GM12878 (cell line): ENCODE measurements around the gene DNASE2B. TPM values are rescaled to one million over a fixed set of nuclear protein-coding genes. Genes with fewer than 3 reads are reported as not detected.

Experiments
- ATAC-seq: fragments of 200-7000 bp; cut with Tn5 transposase; 3 replicates; pipeline ENCODE4 v1.9.1; 2020; ENCODE audit warnings: mild to moderate bottlenecking, moderate library complexity
- BruUV-seq: library from RNA; stranded (reverse); fragments of 400-500 nt; replicated peaks from 2 replicates; lab custom pipeline; 2021; lab: Mats Ljungman, UMichigan
- CTCF ChIA-PET: fragments of 300-600 bp; sonication (Branson Sonifier 250); formaldehyde crosslinking; extraction: SDS; loops from one replicate; lab custom pipeline; 2021; ENCODE audit warnings: inconsistent platforms; lab: Yijun Ruan, JAX
- POLR2A ChIA-PET: fragments of 350-600 bp; formaldehyde crosslinking; extraction: SDS; loops from one replicate; lab custom pipeline; 2021; ENCODE audit warnings: inconsistent platforms; lab: Charles Lee
- RAD21 ChIA-PET: fragments of 300-600 bp; sonication (Branson Sonifier 250); formaldehyde crosslinking; loops from one replicate; lab custom pipeline; 2023; ENCODE audit warnings: antibody characterized with exemption; ENCODE audit not compliant: unreplicated experiment; lab: Charles Lee
- SMC1A ChIA-PET: fragments of 300-600 bp; sonication (Branson Sonifier 250); formaldehyde crosslinking; loops from one replicate; lab custom pipeline; 2023; ENCODE audit not compliant: unreplicated experiment, uncharacterized antibody; lab: Charles Lee
- DNase-seq: peaks from one replicate; pipeline ENCODE4 v3.0.0-alpha.2; 2011; ENCODE audit warnings: low read depth, low spot score
- FAIRE-seq: peaks from 3 replicates; lab custom pipeline; 2011; peaks lifted over from hg19 to GRCh38; lab: Jason Lieb, UNC
- H2AFZ ChIP-seq: 2 replicates; pipeline ENCODE4 v1.6.0; 2011; ENCODE audit warnings: low read depth, low read length, control low read depth; ENCODE audit not compliant: control insufficient read depth
- H3K27ac ChIP-seq: 2 replicates; pipeline ENCODE4 v1.5.1; 2011; ENCODE audit warnings: control low read depth; ENCODE audit not compliant: control insufficient read depth, insufficient read depth
- H3K27me3 ChIP-seq, 2 experiments: replicated peaks in 1 of 2; 2 replicates each; pipeline versions ENCODE4 v1.6.0 to v1.6.1; 2011; ENCODE audit warnings: low read length in 1 of 2; ENCODE audit not compliant: control insufficient read depth in 2 of 2, insufficient read depth in 2 of 2
- H3K36me3 ChIP-seq, 2 experiments: 2 replicates each; pipeline ENCODE4 v1.5.1; 2011; ENCODE audit warnings: low read length in 1 of 2; ENCODE audit not compliant: control insufficient read depth in 2 of 2, insufficient read depth in 2 of 2
- H3K4me1 ChIP-seq: 2 replicates; pipeline ENCODE4 v1.6.1; 2011; ENCODE audit warnings: mild to moderate bottlenecking, low read length, moderate library complexity, mixed read lengths; ENCODE audit not compliant: control insufficient read depth, insufficient read depth
- H3K4me2 ChIP-seq: 2 replicates; pipeline ENCODE4 v1.6.0; 2011; ENCODE audit warnings: control low read depth; ENCODE audit not compliant: control insufficient read depth, insufficient read depth
- H3K4me3 ChIP-seq: fragments of 200-600 bp; sonication (generic); 2 replicates; pipeline ENCODE4 v1.5.1; 2016
- H3K79me2 ChIP-seq: 2 replicates; pipeline ENCODE4 v1.6.0; 2011; ENCODE audit warnings: low read length; ENCODE audit not compliant: control insufficient read depth, insufficient read depth
- H3K9ac ChIP-seq: 2 replicates; pipeline ENCODE4 v1.8.0; 2011; ENCODE audit warnings: low read length, control low read depth, mixed read lengths; ENCODE audit not compliant: control insufficient read depth, insufficient read depth
- H3K9me3 ChIP-seq: replicated peaks from 3 replicates; pipeline ENCODE4 v1.5.1; 2011; ENCODE audit warnings: mild to moderate bottlenecking, low read length; ENCODE audit not compliant: control insufficient read depth, insufficient read depth
- H4K20me1 ChIP-seq: 2 replicates; pipeline ENCODE4 v1.6.0; 2011; ENCODE audit not compliant: control insufficient read depth, insufficient read depth
- DPF2 ChIP-seq: fragments of 450-650 bp; IDR thresholded peaks from 2 replicates; pipeline ENCODE4 v1.6.1; 2017; ENCODE audit warnings: mild to moderate bottlenecking
- EED ChIP-seq: sonication (generic); IDR thresholded peaks from 2 replicates; pipeline ENCODE4 v1.6.1; 2016; ENCODE audit warnings: antibody characterized with exemption, low read depth
- HCFC1 ChIP-seq: fragments of 150-350 bp; IDR thresholded peaks from 2 replicates; pipeline ENCODE4 v1.6.1; 2014; ENCODE audit warnings: low read length
- MAX ChIP-seq: IDR thresholded peaks from 2 replicates; pipeline ENCODE4 v1.6.1; 2012; ENCODE audit warnings: low read depth, low read length, improper control_type of control experiment
- NR2F1 ChIP-seq: fragments of 450-650 bp; conservative IDR thresholded peaks from 2 replicates; pipeline ENCODE4 v1.6.1; 2017; ENCODE audit warnings: mild to moderate bottlenecking
- PKNOX1 ChIP-seq: fragments of 450-650 bp; IDR thresholded peaks from 2 replicates; pipeline ENCODE4 v1.6.1; 2016; ENCODE audit warnings: mild to moderate bottlenecking
- POLR2AphosphoS2 ChIP-seq: IDR thresholded peaks from 2 replicates; pipeline ENCODE4 v1.6.1; 2011; ENCODE audit warnings: low read depth, mild to moderate bottlenecking, low read length, improper control_type of control experiment, moderate library complexity
- RB1 ChIP-seq: fragments of 450-650 bp; formaldehyde crosslinking; IDR thresholded peaks from 2 replicates; pipeline ENCODE4 v1.6.1; 2017; ENCODE audit warnings: mild to moderate bottlenecking, borderline replicate concordance
- RBBP5 ChIP-seq: fragments of 200-600 bp; sonication (generic); conservative IDR thresholded peaks from 2 replicates; pipeline ENCODE4 v1.6.1; 2016
- SMAD5 ChIP-seq: IDR thresholded peaks from 2 replicates; pipeline ENCODE4 v1.6.1; 2016; ENCODE audit warnings: antibody characterized with exemption, low read depth
- STAT3 ChIP-seq: IDR thresholded peaks from 2 replicates; pipeline ENCODE4 v1.6.1; 2011; ENCODE audit warnings: low read depth, low read length, improper control_type of control experiment
- TARDBP ChIP-seq: IDR thresholded peaks from 2 replicates; pipeline ENCODE4 v1.6.1; 2016; ENCODE audit warnings: borderline replicate concordance
- WGBS: methylation state at CpG from one replicate; pipeline ENCODE4 v1.1.6; 2016; ENCODE audit warnings: low lambda C conversion rate; ENCODE audit not compliant: insufficient replicate concordance, insufficient coverage; ENCODE audit errors: missing lambda C conversion rate; 5-methylcytosine and 5-hydroxymethylcytosine counted together
- in situ Hi-C: fragments of 300-500 bp; cut with MboI; formaldehyde crosslinking; loops from 9 replicates; pipeline ENCODE4 v1.14.3; 2018; ENCODE audit warnings: mixed read lengths
- intact Hi-C: fragments of 100-400 bp; cut with micrococcal nuclease; formaldehyde crosslinking; loops from one replicate; pipeline ENCODE4 v1.14.2; 2022; ENCODE audit not compliant: unreplicated experiment
- polyA plus RNA-seq, 11 experiments: library from polyadenylated mRNA; depleted of rRNA in 4 of 11; unstranded in 6 of 11; stranded (reverse) in 5 of 11; fragments of >200 nt; fragmentation: Nextera tagmentation in 4 of 11; fragmentation: Illumina TruSeq in 1 of 11; extraction: Ambion mirVana in 4 of 11; extraction: Trizol in 1 of 11; gene quantifications; 1 replicate in 1 of 11; 2 replicates in 10 of 11; pipeline versions ENCODE4 v1.2.1 to v1.2.3, GENCODE V29; 2011 to 2016; ENCODE audit warnings: inconsistent platforms in 2 of 11, missing spikeins in 2 of 11, low read depth in 1 of 11
- total RNA-seq, 4 experiments: library from RNA; depleted of rRNA in 3 of 4; stranded (reverse); fragments of >200 nt in 3 of 4; fragmentation: Illumina TruSeq in 1 of 4; extraction: Trizol in 1 of 4; gene quantifications; 2 replicates each; pipeline versions ENCODE4 v1.2.1 to v1.2.3, GENCODE V29; 2013 to 2021

The DNASE2B gene
- total and polyA plus RNA-seq, 10 of the 15 experiments (the other 5 are each of a cell fraction or from before 2014, with no cell fraction given), result not detected

DNA sequence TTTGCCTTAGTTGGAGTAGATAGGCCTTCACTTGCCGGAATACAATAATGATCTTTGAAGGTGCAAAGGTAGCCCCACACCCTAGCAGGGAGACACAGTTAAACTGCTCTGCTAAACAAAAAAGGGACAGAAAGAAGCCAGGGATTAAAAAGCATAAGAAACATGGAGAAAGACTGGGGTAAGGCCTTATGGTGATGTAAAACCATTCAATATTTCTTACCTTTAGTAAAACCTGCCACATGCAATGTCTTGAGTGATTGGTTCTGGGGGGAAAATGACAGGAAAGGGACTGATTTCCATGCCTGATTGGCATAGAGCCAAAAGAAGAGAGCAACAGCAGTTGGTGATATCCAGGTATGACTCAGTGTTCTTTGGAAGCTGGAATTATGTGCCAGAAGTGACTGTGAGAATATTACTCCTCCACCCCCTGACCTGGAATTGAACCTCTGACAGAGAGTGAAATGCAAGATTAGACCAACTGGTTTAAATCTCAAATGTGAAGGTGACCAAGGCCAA lies 8.1 kb downstream of the DNASE2B start (continued):
- TF ChIP-seq RBBP5 (no peak), EED (no peak)

GRCh38 chr1:84407524-84407923 lies 9.2 kb downstream of the DNASE2B start:
- no peak overlapping the region for H2AFZ ChIP-seq
- H3K4me2 ChIP-seq, result no peak overlapping the region
- H3K36me3 ChIP-seq, result no peaks in the 10 kb centered on the region
- in situ Hi-C loops (no loop called here), intact Hi-C loops (no loop called here)
- no peaks in the 10 kb centered on the region for H4K20me1 ChIP-seq
- no peaks in the 10 kb centered on the region for H3K4me1 ChIP-seq
- H3K79me2 ChIP-seq, result no peaks in the 10 kb centered on the region
- no peak overlapping the region for H3K9ac ChIP-seq
- BruUV-seq, result no TSS peak
- ChIA-PET SMC1A (no interaction called here), CTCF (interaction anchor here (1.0 to 1.3 kb wide), 2 partner anchors 17 to 346 kb away, joined by 3 read pairs; no protein-coding TSS in a partner anchor), RAD21 (no interaction called here), POLR2A (no interaction called here)
- TF ChIP-seq RB1 (no peak), PKNOX1 (no peak), NR2F1 (no peak), MAX (no peak), DPF2 (no peak), SMAD5 (no peak), TARDBP (no peak), POLR2AphosphoS2 (no peak), STAT3 (no peak), HCFC1 (no peak)
- WGBS, result 6% methylated on average over 1 of the region's 1 CpG
- FAIRE-seq, result no peak
- peaks cover 0 to 3% of the 10 kb centered on the region in 2 experiments; a peak in 1 of 4 replicates for H3K27me3 ChIP-seq
- no peak overlapping the region for H3K4me3 ChIP-seq
- ATAC-seq, result no peak
- no peaks in the 10 kb centered on the region for H3K9me3 ChIP-seq
- no peak overlapping the region for H3K27ac ChIP-seq
- DNase-seq, result no peak
